Duodenal mucosa (tissue), 2 donors: ENCODE measurements around the gene PRPS1.

Experiments used
- H3K27ac ChIP-seq: one replicate; pipeline ENCODE4 v1.7.0; 2013; ENCODE audit warnings: low read depth, low read length
- H3K27me3 ChIP-seq, 2 donors: one replicate each; pipeline ENCODE4 v1.7.0; 2013; ENCODE audit warnings: low read length in 2 of 2, control low read depth in 1 of 2; ENCODE audit not compliant: insufficient read depth in 2 of 2, control insufficient read depth in 1 of 2
- H3K36me3 ChIP-seq, 2 donors: one replicate each; pipeline ENCODE4 v1.7.0; 2013; ENCODE audit warnings: low read length in 2 of 2, control low read depth in 1 of 2; ENCODE audit not compliant: insufficient read depth in 2 of 2, control insufficient read depth in 1 of 2
- H3K4me1 ChIP-seq, 2 donors: one replicate each; pipeline ENCODE4 v1.7.0; 2013; ENCODE audit warnings: low read length in 2 of 2, control low read depth in 1 of 2; ENCODE audit not compliant: insufficient read depth in 2 of 2, control insufficient read depth in 1 of 2
- H3K4me3 ChIP-seq, 2 donors: one replicate each; pipeline ENCODE4 v1.7.0; 2013; ENCODE audit warnings: low read length in 2 of 2, low read depth in 1 of 2
- H3K9ac ChIP-seq, 2 donors: one replicate each; pipeline ENCODE4 v1.7.0; 2013; ENCODE audit warnings: low read length in 2 of 2, low read depth in 1 of 2
- H3K9me3 ChIP-seq, 2 donors: one replicate each; pipeline ENCODE4 v1.7.0; 2013; ENCODE audit warnings: low read length in 2 of 2, control low read depth in 1 of 2; ENCODE audit not compliant: control insufficient read depth in 1 of 2

Gene PRPS1

DNA sequence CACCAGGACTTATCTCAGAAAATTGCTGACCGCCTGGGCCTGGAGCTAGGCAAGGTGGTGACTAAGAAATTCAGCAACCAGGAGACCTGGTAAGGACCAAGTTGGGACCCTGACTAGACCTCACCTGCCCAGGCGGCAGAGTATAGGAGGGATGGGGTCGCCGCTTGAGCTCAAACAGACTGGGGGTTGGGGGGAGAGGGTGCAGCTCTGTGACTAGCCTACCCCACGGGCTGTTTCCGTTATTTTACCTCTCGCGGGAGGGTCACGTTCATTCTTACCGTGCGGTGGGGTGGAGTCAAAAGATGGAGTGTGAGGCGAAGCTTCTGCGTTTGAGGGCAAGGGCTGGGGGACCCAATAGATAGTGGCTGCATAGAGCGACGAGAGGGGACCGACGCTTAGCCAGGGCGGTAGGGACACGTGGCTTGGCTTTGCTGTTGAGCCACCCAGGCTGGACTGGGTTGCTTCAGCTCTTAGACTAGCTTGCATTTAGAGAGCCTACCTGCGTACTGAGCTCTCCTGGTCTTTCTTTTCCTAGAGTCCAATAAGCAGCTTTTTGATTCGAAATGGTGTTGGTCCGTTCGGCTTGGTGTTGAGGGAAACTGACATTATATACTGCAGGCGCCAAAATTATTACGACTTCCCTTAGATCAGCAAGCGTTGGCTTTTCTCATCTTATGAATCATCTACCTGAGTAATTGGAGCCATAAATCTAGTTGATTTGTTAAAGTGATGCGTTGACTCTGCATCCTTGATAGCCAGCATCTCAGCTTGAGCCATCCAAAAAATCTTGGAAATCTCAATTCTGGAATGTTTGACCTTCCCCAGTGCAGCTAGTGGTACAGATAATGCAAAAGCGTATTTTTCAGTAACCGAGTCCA lies 591 bp downstream of the PRPS1 start:
- peak overlapping the region; percentile 54 to 61 for H3K9ac ChIP-seq
- H3K27me3 ChIP-seq, result no peaks in the 10 kb centered on the region
- H3K36me3 ChIP-seq, result no peaks in the 10 kb centered on the region
- H3K4me1 ChIP-seq, result peaks cover 3 to 11% of the 10 kb centered on the region in 2 donors
- H3K4me3 ChIP-seq, result peak overlapping the region; percentile 80 to 87
- peak overlapping the region; percentile 20 for H3K27ac ChIP-seq
- H3K9me3 ChIP-seq, result no peaks in the 10 kb centered on the region

DNA sequence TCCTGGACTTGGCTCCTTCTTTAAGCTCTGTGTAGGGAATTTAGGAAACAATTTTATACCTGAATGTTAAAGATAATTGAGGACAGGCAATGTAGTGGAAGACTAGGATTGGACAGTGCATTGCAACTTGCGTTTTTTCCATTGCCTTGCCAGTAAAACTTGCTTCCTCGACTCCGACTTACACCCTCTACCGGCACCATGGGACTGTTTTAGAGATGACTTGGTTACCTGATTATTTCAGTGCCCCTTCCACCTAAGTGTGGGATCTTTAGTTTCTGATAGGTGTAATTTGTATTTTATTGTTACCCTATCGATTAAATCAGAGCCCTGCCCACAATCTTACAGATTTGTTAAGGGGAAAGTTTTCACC lies 1.2 kb downstream of the PRPS1 start:
- H3K9ac ChIP-seq, result peak overlapping the region in 1 of 2 donors; percentile 61
- no peaks in the 10 kb centered on the region for H3K27me3 ChIP-seq
- no peak overlapping the region for H3K27ac ChIP-seq
- H3K4me3 ChIP-seq, result peak overlapping the region; percentile 80 to 87
- H3K4me1 ChIP-seq, result peaks cover 3 to 11% of the 10 kb centered on the region in 2 donors
- H3K9me3 ChIP-seq, result no peaks in the 10 kb centered on the region
- H3K36me3 ChIP-seq, result no peaks in the 10 kb centered on the region

DNA sequence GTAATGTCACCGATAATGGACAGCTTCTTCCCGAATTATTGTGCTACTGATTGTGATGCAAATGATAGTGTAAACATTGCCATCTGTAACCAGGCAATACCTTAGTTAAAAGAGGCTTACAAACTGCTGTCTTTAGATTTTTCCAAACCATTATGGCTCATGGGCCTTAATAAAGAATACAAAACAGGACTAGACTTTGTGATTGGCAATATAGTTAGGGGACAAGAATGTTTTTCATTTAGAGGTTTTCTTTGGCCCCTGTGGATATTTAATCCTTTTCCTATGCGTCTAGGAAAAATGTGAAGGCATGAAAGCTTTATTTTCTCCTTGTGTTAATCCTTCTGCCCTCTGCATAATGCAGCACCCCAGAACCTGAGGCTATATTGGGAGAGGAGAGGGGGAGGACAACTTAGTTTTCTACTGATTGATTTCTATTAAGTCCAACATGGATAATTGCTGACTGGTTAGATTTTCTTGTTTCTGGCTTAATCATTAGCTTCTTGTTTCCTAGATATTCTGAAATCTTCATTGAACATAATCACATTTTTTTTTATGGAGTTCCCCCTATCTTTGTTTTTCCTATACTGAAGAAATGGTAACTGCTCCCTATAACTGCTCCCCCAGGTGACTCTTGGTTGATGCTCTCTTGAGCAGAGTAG lies 1.9 kb downstream of the PRPS1 start:
- Histone ChIP-seq H3K9me3 (no peaks in the 10 kb centered on the region), H3K27ac (no peak overlapping the region), H3K27me3 (no peaks in the 10 kb centered on the region), H3K4me1 (peaks cover 3 to 11% of the 10 kb centered on the region in 2 donors), H3K4me3 (peak overlapping the region in 1 of 2 donors; percentile 87), H3K36me3 (no peaks in the 10 kb centered on the region), H3K9ac (no peak overlapping the region)

DNA sequence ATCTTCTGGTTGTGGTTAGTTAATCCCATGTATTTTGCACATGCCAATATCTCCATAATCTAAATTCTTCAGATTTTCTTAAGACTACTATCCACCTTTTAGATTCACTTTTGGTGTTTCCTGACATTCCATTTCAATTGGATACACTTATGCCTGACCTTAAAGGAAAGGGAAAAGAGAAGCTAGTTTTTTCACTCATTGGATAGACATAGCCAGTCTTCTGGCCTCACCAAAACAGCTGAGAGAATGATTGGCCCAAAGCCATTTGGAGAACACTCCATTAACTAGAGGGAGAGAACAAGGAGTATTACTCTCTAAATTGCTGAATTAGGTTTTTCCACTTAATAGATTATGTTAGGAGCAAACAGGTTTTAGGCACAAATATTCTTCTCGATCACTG lies 4.0 kb downstream of the PRPS1 start:
- Histone ChIP-seq H3K9me3 (no peaks in the 10 kb centered on the region), H3K27me3 (no peaks in the 10 kb centered on the region), H3K9ac (no peak overlapping the region), H3K27ac (no peak overlapping the region), H3K36me3 (no peaks in the 10 kb centered on the region), H3K4me1 (peaks cover 3 to 11% of the 10 kb centered on the region in 2 donors), H3K4me3 (no peak overlapping the region)

DNA sequence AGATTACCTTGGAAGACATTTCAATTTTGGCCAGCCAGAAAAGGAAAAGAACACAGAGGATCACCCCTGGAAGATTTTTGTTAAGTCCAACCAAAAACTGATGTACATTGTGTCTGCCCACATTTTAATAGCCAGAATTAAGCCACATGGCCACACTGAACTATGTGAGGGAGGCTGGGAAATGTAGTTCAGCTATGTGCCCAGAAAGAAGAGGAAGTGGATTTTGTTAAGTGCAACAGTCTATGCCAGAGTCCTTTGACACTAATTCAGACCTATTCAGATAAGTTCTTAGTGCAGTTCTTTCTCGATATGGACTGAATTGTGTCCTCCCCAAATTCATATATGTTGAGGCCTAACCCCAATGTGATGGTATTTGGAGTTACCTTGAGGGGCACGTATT lies 18.4 kb downstream of the PRPS1 start:
- Histone ChIP-seq H3K4me3 (no peak overlapping the region), H3K9me3 (no peaks in the 10 kb centered on the region), H3K27ac (no peak overlapping the region), H3K9ac (no peak overlapping the region), H3K27me3 (no peaks in the 10 kb centered on the region), H3K36me3 (peaks cover 0 to 10% of the 10 kb centered on the region in 2 donors), H3K4me1 (no peaks in the 10 kb centered on the region)

DNA sequence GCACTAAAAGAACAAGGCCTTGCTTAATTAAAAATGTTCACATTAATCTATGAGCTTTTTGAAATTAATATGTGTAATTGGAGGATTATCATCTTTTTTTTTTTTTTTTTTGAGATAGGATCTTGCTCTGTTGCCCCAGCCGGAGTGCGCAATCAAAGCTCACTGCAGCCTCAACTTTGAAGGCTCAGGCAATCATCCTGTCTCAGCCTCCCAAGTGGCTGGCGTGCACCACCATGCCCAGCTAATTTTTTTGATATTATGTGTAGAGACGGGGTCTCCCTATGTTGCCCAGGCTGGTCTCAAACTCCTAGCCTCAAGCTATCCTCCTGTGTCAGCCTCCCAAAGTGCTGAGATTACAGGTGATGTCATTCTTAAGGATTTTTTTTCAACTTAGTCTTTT lies 20.0 kb downstream of the PRPS1 start:
- Histone ChIP-seq H3K9me3 (no peaks in the 10 kb centered on the region), H3K9ac (no peak overlapping the region), H3K4me3 (no peak overlapping the region), H3K4me1 (no peaks in the 10 kb centered on the region), H3K27me3 (no peaks in the 10 kb centered on the region), H3K27ac (no peak overlapping the region), H3K36me3 (peaks cover 0 to 10% of the 10 kb centered on the region in 2 donors)

DNA sequence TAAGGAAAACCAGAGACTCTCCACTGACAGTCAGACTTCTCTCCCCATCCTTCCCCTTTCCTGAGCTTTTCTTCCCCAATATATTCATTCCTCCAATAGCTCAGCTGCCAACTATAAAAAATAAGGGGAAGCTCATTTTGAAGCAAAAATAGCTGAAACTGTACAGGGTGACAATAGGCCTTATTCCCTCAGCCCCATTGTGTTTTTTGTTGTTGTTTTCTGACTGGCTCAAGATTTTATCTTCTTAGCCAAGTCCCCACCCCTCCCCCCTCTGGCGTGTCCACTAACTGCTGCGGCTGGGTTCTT lies 26.2 kb downstream of the PRPS1 start:
- Histone ChIP-seq H3K9me3 (no peaks in the 10 kb centered on the region), H3K27me3 (no peaks in the 10 kb centered on the region)

DNA sequence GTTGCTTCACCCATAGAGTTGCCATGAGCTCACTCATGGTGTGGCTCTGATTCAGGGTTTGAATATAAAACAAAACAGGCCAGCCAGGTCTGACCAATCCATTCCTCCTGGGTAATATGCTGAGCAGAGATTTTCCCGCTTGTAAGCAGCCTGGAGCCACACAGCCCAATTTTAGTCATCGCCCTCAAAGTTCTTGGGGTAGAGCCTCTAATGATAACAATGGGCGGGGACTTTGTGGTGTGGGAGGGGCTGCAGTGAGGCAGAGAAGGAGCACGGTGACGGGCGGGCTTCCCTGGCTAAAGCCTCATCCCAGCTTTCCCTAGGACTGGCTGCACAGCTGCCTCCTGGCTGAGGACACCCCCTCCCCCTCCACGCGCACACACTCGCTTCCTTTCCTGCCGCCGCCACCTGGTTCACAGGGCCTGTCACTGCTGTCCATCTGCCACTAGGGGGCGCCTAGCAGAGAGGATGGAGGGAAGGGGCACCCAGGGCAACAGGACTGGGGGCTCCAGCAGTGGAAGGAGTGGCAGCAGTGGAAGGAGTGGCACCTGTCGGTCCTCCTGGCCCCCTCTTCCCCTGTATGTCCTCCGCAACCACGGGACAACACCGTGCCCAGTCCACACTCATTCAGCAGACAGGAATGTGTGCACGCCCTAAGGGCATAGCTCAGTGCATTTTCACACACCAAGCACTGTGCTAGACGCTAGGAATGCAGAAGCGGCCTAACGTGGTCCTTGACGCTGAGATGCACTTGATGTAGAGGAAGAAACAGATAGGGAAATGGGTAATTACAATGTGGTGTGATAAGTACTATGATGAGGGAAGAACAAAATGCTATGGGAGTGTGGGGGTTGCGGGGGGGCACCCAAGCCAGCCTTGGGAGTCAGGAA lies 26.8 kb downstream of the PRPS1 start:
- Histone ChIP-seq H3K36me3 (peaks cover 0 to under 1% of the 10 kb centered on the region in 2 donors), H3K4me3 (peak overlapping the region in 1 of 2 donors; percentile 35), H3K27me3 (no peaks in the 10 kb centered on the region), H3K9ac (no peak overlapping the region), H3K27ac (no peak overlapping the region), H3K4me1 (peaks cover 7 to 10% of the 10 kb centered on the region in 2 donors), H3K9me3 (no peaks in the 10 kb centered on the region)

More for the DNA sequence above, 26.2 kb downstream of the PRPS1 start:
- Histone ChIP-seq H3K27ac (no peak overlapping the region), H3K4me3 (peak overlapping the region in 1 of 2 donors; percentile 35), H3K36me3 (peaks cover 0 to 7% of the 10 kb centered on the region in 2 donors), H3K4me1 (peaks cover 7 to 10% of the 10 kb centered on the region in 2 donors), H3K9ac (no peak overlapping the region)

DNA sequence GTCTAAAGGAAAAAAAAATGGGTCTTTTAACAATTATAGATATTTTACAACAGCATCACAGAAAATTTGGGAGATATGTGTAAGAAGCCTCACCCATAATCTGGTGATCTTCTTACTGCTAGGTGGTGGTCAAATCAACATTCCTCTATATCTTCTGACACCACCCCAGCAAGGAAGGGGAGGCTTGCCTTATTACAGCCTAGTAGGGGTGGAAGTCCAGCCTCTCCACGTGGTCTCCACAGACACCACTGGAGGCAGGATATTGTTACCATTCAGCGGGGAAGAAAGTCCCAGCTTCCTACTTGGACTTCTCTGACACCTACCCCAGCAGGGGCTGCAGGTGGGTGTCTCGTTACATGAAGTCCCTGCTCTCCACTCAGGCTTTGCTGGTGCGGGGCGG lies 28.7 kb downstream of the PRPS1 start:
- Histone ChIP-seq H3K9me3 (no peaks in the 10 kb centered on the region), H3K36me3 (no peaks in the 10 kb centered on the region), H3K27ac (no peak overlapping the region), H3K9ac (no peak overlapping the region), H3K4me1 (peaks cover 7 to 10% of the 10 kb centered on the region in 2 donors), H3K27me3 (no peaks in the 10 kb centered on the region), H3K4me3 (no peak overlapping the region)

DNA sequence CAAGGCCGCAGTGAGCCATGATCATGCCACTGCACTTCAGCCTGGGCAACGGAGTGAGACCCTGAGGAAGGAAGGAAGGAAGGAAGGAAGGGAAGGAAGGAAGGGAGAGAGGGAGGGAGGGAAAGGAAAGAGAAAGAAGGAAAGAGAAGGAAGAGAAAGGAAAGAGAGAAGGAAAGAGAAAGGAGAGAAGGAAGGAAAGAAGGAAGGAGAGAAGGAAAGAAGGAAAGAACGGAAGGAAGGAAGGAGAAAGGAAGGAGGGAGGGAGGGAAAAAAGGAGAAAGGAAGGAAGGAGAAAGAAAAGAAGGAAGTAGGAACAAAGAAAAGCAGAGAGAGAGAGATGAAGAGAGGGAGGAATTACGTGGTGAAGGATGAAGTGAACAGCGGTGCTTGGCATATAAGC lies 30.4 kb downstream of the PRPS1 start:
- Histone ChIP-seq H3K4me3 (no peak overlapping the region), H3K36me3 (no peaks in the 10 kb centered on the region), H3K9me3 (no peaks in the 10 kb centered on the region), H3K27me3 (no peaks in the 10 kb centered on the region), H3K27ac (no peak overlapping the region), H3K9ac (no peak overlapping the region), H3K4me1 (peaks cover 7 to 10% of the 10 kb centered on the region in 2 donors)
